Activated naive CD8-positive, alpha-beta T cell treated with anti-CD3 and anti-CD28 coated beads, Interleukin-2, amount 50 U/mL, for 24 hours (primary cell): ENCODE data around the gene TOM1L2.

Experiments
- ATAC-seq: fragments of 150-1000 bp; cut with Tn5 transposase; one replicate; pipeline ENCODE4 v1.10.0; 2021
- DNase-seq: peaks from one replicate; pipeline ENCODE4 v3.0.0; 2021
- H3K27ac Mint-ChIP-seq: one replicate; pipeline ENCODE4 v1.8.0; 2021; ENCODE audit warnings: mild to moderate bottlenecking, mixed read lengths
- H3K27me3 Mint-ChIP-seq: one replicate; pipeline ENCODE4 v1.8.0; 2021; ENCODE audit warnings: mixed read lengths
- H3K36me3 Mint-ChIP-seq: one replicate; pipeline ENCODE4 v1.8.0; 2021; ENCODE audit warnings: low read depth, mixed read lengths
- H3K4me1 Mint-ChIP-seq: one replicate; pipeline ENCODE4 v1.8.0; 2021; ENCODE audit warnings: mixed read lengths
- H3K4me3 Mint-ChIP-seq: one replicate; pipeline ENCODE4 v1.8.0; 2021; ENCODE audit warnings: mild to moderate bottlenecking, moderate library complexity, mixed read lengths
- H3K9me3 Mint-ChIP-seq: one replicate; pipeline ENCODE4 v1.8.0; 2021; ENCODE audit warnings: mixed read lengths

TOM1L2 gene

GRCh38 chr17:17902877-17903276 is 69.3 kb downstream of the TOM1L2 start:
- H3K4me3 Mint-ChIP-seq = no peak overlapping the region
- H3K27me3 Mint-ChIP-seq = no peaks in the 10 kb centered on the region
- H3K36me3 Mint-ChIP-seq = peaks cover 4% of the 10 kb centered on the region
- DNase-seq (no peak), ATAC-seq (no peak)
- no peak overlapping the region for H3K27ac Mint-ChIP-seq
- H3K9me3 Mint-ChIP-seq = no peaks in the 10 kb centered on the region
- no peaks in the 10 kb centered on the region for H3K4me1 Mint-ChIP-seq

- peaks cover 2% of the 10 kb centered on the region for H3K4me1 Mint-ChIP-seq
- no peaks in the 10 kb centered on the region for H3K9me3 Mint-ChIP-seq
- no peak overlapping the region for H3K27ac Mint-ChIP-seq
- no peak overlapping the region for H3K4me3 Mint-ChIP-seq
- peaks cover 4% of the 10 kb centered on the region for H3K36me3 Mint-ChIP-seq
- ATAC-seq = no peak
- H3K27me3 Mint-ChIP-seq = no peaks in the 10 kb centered on the region
- no peak for DNase-seq
Measured at GRCh38 chr17:17902376-17902775, 69.8 kb downstream of the TOM1L2 start.

- H3K4me3 Mint-ChIP-seq = no peak overlapping the region
- DNase-seq = no peak
- H3K27me3 Mint-ChIP-seq = no peaks in the 10 kb centered on the region
- no peak for ATAC-seq
- no peaks in the 10 kb centered on the region for H3K9me3 Mint-ChIP-seq
- peaks cover 2% of the 10 kb centered on the region for H3K4me1 Mint-ChIP-seq
- H3K27ac Mint-ChIP-seq = no peak overlapping the region
- no peaks in the 10 kb centered on the region for H3K36me3 Mint-ChIP-seq
Measured at GRCh38 chr17:17900615-17901520, 71.3 kb downstream of the TOM1L2 start.

- Mint-ChIP-seq H3K27ac (no peak overlapping the region), H3K4me1 (peaks cover 2% of the 10 kb centered on the region), H3K36me3 (no peaks in the 10 kb centered on the region), H3K4me3 (no peak overlapping the region), H3K9me3 (no peaks in the 10 kb centered on the region), H3K27me3 (no peaks in the 10 kb centered on the region)
- ATAC-seq = no peak
- DNase-seq = no peak
Measured at GRCh38 chr17:17899486-17899885, 72.7 kb downstream of the TOM1L2 start.

- Mint-ChIP-seq H3K27me3 (no peaks in the 10 kb centered on the region), H3K36me3 (no peaks in the 10 kb centered on the region), H3K4me1 (peaks cover 2% of the 10 kb centered on the region), H3K4me3 (no peak overlapping the region), H3K9me3 (no peaks in the 10 kb centered on the region), H3K27ac (no peak overlapping the region)
- ATAC-seq = no peak
- DNase-seq = no peak
Measured at GRCh38 chr17:17898673-17899072, 73.5 kb downstream of the TOM1L2 start.

GRCh38 chr17:17897442-17897841 is 74.8 kb downstream of the TOM1L2 start:
- ATAC-seq (no peak), DNase-seq (no peak)
- Mint-ChIP-seq H3K36me3 (peaks cover 2% of the 10 kb centered on the region), H3K4me1 (peaks cover 5% of the 10 kb centered on the region), H3K27ac (no peak overlapping the region), H3K4me3 (no peak overlapping the region), H3K9me3 (no peaks in the 10 kb centered on the region), H3K27me3 (no peaks in the 10 kb centered on the region)

- peaks cover 2% of the 10 kb centered on the region for H3K36me3 Mint-ChIP-seq
- H3K27ac Mint-ChIP-seq = no peak overlapping the region
- no peaks in the 10 kb centered on the region for H3K9me3 Mint-ChIP-seq
- H3K27me3 Mint-ChIP-seq = no peaks in the 10 kb centered on the region
- ATAC-seq (no peak), DNase-seq (no peak)
- peaks cover 6% of the 10 kb centered on the region for H3K4me1 Mint-ChIP-seq
- H3K4me3 Mint-ChIP-seq = no peak overlapping the region
Measured at GRCh38 chr17:17896746-17897145, 75.5 kb downstream of the TOM1L2 start.

- H3K27ac Mint-ChIP-seq = no peak overlapping the region
- H3K9me3 Mint-ChIP-seq = no peaks in the 10 kb centered on the region
- H3K4me3 Mint-ChIP-seq = no peak overlapping the region
- ATAC-seq (no peak), DNase-seq (no peak)
- H3K27me3 Mint-ChIP-seq = no peaks in the 10 kb centered on the region
- peaks cover 2% of the 10 kb centered on the region for H3K36me3 Mint-ChIP-seq
- H3K4me1 Mint-ChIP-seq = peaks cover 10% of the 10 kb centered on the region
Measured at GRCh38 chr17:17893801-17894644, 78.2 kb downstream of the TOM1L2 start.

- peaks cover 10% of the 10 kb centered on the region for H3K4me1 Mint-ChIP-seq
- DNase-seq (no peak), ATAC-seq (no peak)
- no peak overlapping the region for H3K27ac Mint-ChIP-seq
- H3K36me3 Mint-ChIP-seq = peaks cover 2% of the 10 kb centered on the region
- H3K9me3 Mint-ChIP-seq = no peaks in the 10 kb centered on the region
- H3K4me3 Mint-ChIP-seq = no peak overlapping the region
- H3K27me3 Mint-ChIP-seq = no peaks in the 10 kb centered on the region
Measured at GRCh38 chr17:17892731-17893130, 79.5 kb downstream of the TOM1L2 start.

GRCh38 chr17:17892009-17892408 is 80.2 kb downstream of the TOM1L2 start:
- Mint-ChIP-seq H3K4me3 (no peak overlapping the region), H3K4me1 (peaks cover 8% of the 10 kb centered on the region), H3K27ac (no peak overlapping the region), H3K36me3 (peaks cover 2% of the 10 kb centered on the region), H3K9me3 (no peaks in the 10 kb centered on the region), H3K27me3 (no peaks in the 10 kb centered on the region)
- ATAC-seq (no peak), DNase-seq (no peak)

GRCh38 chr17:17890773-17891759 is 81.1 kb downstream of the TOM1L2 start:
- DNase-seq (peak; percentile 35), ATAC-seq (peak; percentile 69)

GRCh38 chr17:17889922-17890321 is 82.3 kb downstream of the TOM1L2 start:
- Mint-ChIP-seq H3K4me1 (peaks cover 8% of the 10 kb centered on the region), H3K27me3 (no peaks in the 10 kb centered on the region), H3K36me3 (peaks cover 2% of the 10 kb centered on the region), H3K9me3 (no peaks in the 10 kb centered on the region), H3K4me3 (no peak overlapping the region), H3K27ac (no peak overlapping the region)
- DNase-seq = no peak
- no peak for ATAC-seq

More at GRCh38 chr17:17890773-17891759, 81.1 kb downstream of the TOM1L2 start:
- Mint-ChIP-seq H3K4me3 (no peak overlapping the region), H3K9me3 (no peaks in the 10 kb centered on the region), H3K27ac (no peak overlapping the region), H3K36me3 (peaks cover 2% of the 10 kb centered on the region), H3K27me3 (no peaks in the 10 kb centered on the region), H3K4me1 (peaks cover 8% of the 10 kb centered on the region)

GRCh38 chr17:17888821-17889220 is 83.4 kb downstream of the TOM1L2 start:
- no peaks in the 10 kb centered on the region for H3K27me3 Mint-ChIP-seq
- no peak overlapping the region for H3K27ac Mint-ChIP-seq

GRCh38 chr17:17888371-17888770 is 83.8 kb downstream of the TOM1L2 start:
- ATAC-seq = no peak
- H3K27ac Mint-ChIP-seq = no peak overlapping the region
- no peak overlapping the region for H3K4me3 Mint-ChIP-seq
- peaks cover 2% of the 10 kb centered on the region for H3K36me3 Mint-ChIP-seq
- H3K9me3 Mint-ChIP-seq = no peaks in the 10 kb centered on the region
- DNase-seq = no peak
- peaks cover 8% of the 10 kb centered on the region for H3K4me1 Mint-ChIP-seq
- no peaks in the 10 kb centered on the region for H3K27me3 Mint-ChIP-seq

More at GRCh38 chr17:17888821-17889220, 83.4 kb downstream of the TOM1L2 start:
- no peak for ATAC-seq
- Mint-ChIP-seq H3K4me3 (no peak overlapping the region), H3K9me3 (no peaks in the 10 kb centered on the region), H3K4me1 (peaks cover 8% of the 10 kb centered on the region), H3K36me3 (peaks cover 2% of the 10 kb centered on the region)
- DNase-seq = no peak
